ENCODE data around the gene IL2RG.

- TF ChIP-seq REST (IDR thresholded peaks at IDR 0.05; ENCODE audit: insufficient read depth in 1 of 2, low read depth in 2 of 2, low read length in 2 of 2) (no peak), SIN3A (IDR thresholded peaks at IDR 0.05; ENCODE audit: borderline replicate concordance, insufficient read depth, low read length) (no peak)
Observed at GRCh38 chrX:71098302-71098701, 13.1 kb downstream of the IL2RG start.
